ENCODE measurements around the gene INPP5A.

DNA sequence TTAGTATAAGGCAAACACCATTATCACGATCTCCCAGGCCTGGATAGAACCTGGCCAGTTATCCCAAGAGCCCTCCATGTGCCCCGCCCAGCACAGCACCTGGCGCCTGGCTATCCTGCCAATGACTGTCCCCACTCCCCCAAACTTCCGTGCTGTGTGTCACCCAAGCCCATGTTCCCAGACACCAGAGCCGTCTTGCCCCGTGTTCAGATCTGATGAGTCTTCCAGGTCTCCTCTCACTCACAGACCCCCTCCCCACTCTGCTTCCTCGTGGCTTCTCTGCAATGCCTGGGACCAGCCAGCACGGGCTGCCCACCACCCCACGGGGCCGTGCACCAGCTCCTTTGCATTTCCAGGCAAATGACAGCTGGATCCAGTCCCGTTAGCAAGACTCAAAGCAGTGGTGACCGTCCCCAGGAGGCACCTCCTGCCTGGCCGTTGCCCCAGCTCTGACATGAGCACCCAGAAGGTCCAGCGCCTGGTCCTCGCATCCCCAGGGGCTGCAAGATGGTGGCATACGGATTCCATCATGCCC is 43.8 kb upstream of the INPP5A start:
- no peak for TF ChIP-seq JUNB (CRISPR knock-in tag; IDR thresholded peaks at IDR 0.05; ENCODE audit: borderline replicate concordance)
- TF ChIP-seq SNRNP70 (IDR thresholded peaks at IDR 0.05; ENCODE audit: low read depth, low read length) = no peak
- TF ChIP-seq, protein P1, sequence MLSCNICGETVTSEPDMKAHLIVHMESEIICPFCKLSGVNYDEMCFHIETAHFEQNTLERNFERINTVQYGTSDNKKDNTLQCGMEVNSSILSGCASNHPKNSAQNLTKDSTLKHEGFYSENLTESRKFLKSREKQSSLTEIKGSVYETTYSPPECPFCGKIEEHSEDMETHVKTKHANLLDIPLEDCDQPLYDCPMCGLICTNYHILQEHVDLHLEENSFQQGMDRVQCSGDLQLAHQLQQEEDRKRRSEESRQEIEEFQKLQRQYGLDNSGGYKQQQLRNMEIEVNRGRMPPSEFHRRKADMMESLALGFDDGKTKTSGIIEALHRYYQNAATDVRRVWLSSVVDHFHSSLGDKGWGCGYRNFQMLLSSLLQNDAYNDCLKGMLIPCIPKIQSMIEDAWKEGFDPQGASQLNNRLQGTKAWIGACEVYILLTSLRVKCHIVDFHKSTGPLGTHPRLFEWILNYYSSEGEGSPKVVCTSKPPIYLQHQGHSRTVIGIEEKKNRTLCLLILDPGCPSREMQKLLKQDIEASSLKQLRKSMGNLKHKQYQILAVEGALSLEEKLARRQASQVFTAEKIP (CRISPR knock-in tag; IDR thresholded peaks at IDR 0.05; ENCODE audit: borderline replicate concordance) = no peak
- TF ChIP-seq, protein P2, sequence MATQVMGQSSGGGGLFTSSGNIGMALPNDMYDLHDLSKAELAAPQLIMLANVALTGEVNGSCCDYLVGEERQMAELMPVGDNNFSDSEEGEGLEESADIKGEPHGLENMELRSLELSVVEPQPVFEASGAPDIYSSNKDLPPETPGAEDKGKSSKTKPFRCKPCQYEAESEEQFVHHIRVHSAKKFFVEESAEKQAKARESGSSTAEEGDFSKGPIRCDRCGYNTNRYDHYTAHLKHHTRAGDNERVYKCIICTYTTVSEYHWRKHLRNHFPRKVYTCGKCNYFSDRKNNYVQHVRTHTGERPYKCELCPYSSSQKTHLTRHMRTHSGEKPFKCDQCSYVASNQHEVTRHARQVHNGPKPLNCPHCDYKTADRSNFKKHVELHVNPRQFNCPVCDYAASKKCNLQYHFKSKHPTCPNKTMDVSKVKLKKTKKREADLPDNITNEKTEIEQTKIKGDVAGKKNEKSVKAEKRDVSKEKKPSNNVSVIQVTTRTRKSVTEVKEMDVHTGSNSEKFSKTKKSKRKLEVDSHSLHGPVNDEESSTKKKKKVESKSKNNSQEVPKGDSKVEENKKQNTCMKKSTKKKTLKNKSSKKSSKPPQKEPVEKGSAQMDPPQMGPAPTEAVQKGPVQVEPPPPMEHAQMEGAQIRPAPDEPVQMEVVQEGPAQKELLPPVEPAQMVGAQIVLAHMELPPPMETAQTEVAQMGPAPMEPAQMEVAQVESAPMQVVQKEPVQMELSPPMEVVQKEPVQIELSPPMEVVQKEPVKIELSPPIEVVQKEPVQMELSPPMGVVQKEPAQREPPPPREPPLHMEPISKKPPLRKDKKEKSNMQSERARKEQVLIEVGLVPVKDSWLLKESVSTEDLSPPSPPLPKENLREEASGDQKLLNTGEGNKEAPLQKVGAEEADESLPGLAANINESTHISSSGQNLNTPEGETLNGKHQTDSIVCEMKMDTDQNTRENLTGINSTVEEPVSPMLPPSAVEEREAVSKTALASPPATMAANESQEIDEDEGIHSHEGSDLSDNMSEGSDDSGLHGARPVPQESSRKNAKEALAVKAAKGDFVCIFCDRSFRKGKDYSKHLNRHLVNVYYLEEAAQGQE (IDR thresholded peaks at IDR 0.05; ENCODE audit: borderline replicate concordance in 1 of 2, low read depth in 1 of 2, low read length in 2 of 2) = no peak
- no peak for TF ChIP-seq MTF1 (CRISPR knock-in tag; IDR thresholded peaks at IDR 0.05)
- no peak for TF ChIP-seq SIN3A (IDR thresholded peaks at IDR 0.05; ENCODE audit: borderline replicate concordance, low read depth, low read length)

Measured in HepG2 (cell line).